Measurements from ENCODE around the gene DPYSL3. TPM values are rescaled to one million over a fixed set of nuclear protein-coding genes. Genes with fewer than 3 reads are reported as not detected.

DPYSL3 gene
- total RNA-seq, 1 experiment from 2014 or later, result 106 TPM

DNA sequence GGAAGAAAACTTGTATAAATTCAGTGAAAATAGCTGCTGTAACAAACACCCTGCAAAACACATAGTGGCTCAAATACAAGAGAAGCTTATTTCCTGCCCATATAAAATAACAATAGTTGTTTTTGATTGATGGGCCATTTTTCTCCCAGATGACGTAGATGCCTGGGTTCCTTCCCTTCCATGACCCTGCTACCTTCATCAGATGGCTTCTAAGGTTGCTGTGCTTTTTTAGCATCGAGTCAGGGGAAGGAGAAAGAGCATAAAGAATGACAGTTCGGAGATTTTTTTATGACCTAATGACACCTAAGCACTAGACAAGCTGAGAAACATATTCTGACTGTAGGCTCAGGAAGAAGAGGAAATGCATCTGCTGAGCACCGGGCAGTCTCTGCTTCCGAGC lies 34.7 kb upstream of the DPYSL3 start:
- POLR2A ChIA-PET, result no interaction called here
- no TSS peak for BruUV-seq (replicated peaks)

GRCh38 chr5:147539053-147539452 lies 29.2 kb upstream of the DPYSL3 start:
- no peaks in the 10 kb centered on the region for H3K9me3 ChIP-seq
- no peaks in the 10 kb centered on the region for H3K36me3 ChIP-seq (ENCODE audit: control insufficient read depth, insufficient read depth, low read length)
- no peaks in the 10 kb centered on the region for H3K9me3 Mint-ChIP-seq (ENCODE audit: unreplicated experiment)
- H3K4me1 Mint-ChIP-seq (ENCODE audit: low read depth, unreplicated experiment), result peaks cover 18% of the 10 kb centered on the region
- H3K27me3 ChIP-seq (replicated peaks; ENCODE audit: control insufficient read depth, insufficient read depth, low read length), result no peaks in the 10 kb centered on the region
- H3K4me3 Mint-ChIP-seq (ENCODE audit: unreplicated experiment), result no peak overlapping the region
- peaks cover 21% of the 10 kb centered on the region for H3K4me1 ChIP-seq
- CTCF ChIA-PET, result no interaction called here
- TF ChIP-seq, protein P1, sequence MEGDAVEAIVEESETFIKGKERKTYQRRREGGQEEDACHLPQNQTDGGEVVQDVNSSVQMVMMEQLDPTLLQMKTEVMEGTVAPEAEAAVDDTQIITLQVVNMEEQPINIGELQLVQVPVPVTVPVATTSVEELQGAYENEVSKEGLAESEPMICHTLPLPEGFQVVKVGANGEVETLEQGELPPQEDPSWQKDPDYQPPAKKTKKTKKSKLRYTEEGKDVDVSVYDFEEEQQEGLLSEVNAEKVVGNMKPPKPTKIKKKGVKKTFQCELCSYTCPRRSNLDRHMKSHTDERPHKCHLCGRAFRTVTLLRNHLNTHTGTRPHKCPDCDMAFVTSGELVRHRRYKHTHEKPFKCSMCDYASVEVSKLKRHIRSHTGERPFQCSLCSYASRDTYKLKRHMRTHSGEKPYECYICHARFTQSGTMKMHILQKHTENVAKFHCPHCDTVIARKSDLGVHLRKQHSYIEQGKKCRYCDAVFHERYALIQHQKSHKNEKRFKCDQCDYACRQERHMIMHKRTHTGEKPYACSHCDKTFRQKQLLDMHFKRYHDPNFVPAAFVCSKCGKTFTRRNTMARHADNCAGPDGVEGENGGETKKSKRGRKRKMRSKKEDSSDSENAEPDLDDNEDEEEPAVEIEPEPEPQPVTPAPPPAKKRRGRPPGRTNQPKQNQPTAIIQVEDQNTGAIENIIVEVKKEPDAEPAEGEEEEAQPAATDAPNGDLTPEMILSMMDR (IDR thresholded peaks at IDR 0.05; ENCODE audit: insufficient read depth in 1 of 2, low read depth in 1 of 2, low read length in 1 of 2, severe bottlenecking in 1 of 2, unreplicated experiment in 1 of 2), result no peak
- intact Hi-C loops (cut with micrococcal nuclease; ENCODE audit: unreplicated experiment), result no loop called here
- H3K4me3 ChIP-seq (ENCODE audit: low read depth, low read length), result no peak overlapping the region
- H3K36me3 Mint-ChIP-seq (ENCODE audit: insufficient read depth, unreplicated experiment), result no peaks in the 10 kb centered on the region
- BruUV-seq (replicated peaks), result no TSS peak
- no peak overlapping the region for H3K27ac Mint-ChIP-seq (ENCODE audit: unreplicated experiment)
- H3K27me3 Mint-ChIP-seq (ENCODE audit: insufficient read depth, unreplicated experiment), result no peaks in the 10 kb centered on the region
- DNase-seq, result no peak
- POLR2A ChIA-PET, result no interaction called here

More for the DNA sequence above, 34.7 kb upstream of the DPYSL3 start:
- H3K4me3 Mint-ChIP-seq (ENCODE audit: unreplicated experiment), result no peak overlapping the region
- intact Hi-C loops (cut with micrococcal nuclease; ENCODE audit: unreplicated experiment), result no loop called here
- TF ChIP-seq, protein P1 (IDR thresholded peaks at IDR 0.05; ENCODE audit: insufficient read depth in 1 of 2, low read depth in 1 of 2, low read length in 1 of 2, severe bottlenecking in 1 of 2, unreplicated experiment in 1 of 2), result no peak
- H3K4me1 ChIP-seq, result no peaks in the 10 kb centered on the region
- H3K27ac Mint-ChIP-seq (ENCODE audit: unreplicated experiment), result no peak overlapping the region
- CTCF ChIA-PET, result no interaction called here
- DNase-seq, result no peak
- H3K9me3 Mint-ChIP-seq (ENCODE audit: unreplicated experiment), result no peaks in the 10 kb centered on the region
- no peaks in the 10 kb centered on the region for H3K36me3 ChIP-seq (ENCODE audit: control insufficient read depth, insufficient read depth, low read length)
- H3K27me3 ChIP-seq (replicated peaks; ENCODE audit: control insufficient read depth, insufficient read depth, low read length), result no peaks in the 10 kb centered on the region; the same call in 1 of the 2 replicates
- no peak overlapping the region for H3K4me3 ChIP-seq (ENCODE audit: low read depth, low read length)
- H3K4me1 Mint-ChIP-seq (ENCODE audit: low read depth, unreplicated experiment), result no peaks in the 10 kb centered on the region
- H3K36me3 Mint-ChIP-seq (ENCODE audit: insufficient read depth, unreplicated experiment), result no peaks in the 10 kb centered on the region
- no peaks in the 10 kb centered on the region for H3K27me3 Mint-ChIP-seq (ENCODE audit: insufficient read depth, unreplicated experiment)
- no peaks in the 10 kb centered on the region for H3K9me3 ChIP-seq

DNA sequence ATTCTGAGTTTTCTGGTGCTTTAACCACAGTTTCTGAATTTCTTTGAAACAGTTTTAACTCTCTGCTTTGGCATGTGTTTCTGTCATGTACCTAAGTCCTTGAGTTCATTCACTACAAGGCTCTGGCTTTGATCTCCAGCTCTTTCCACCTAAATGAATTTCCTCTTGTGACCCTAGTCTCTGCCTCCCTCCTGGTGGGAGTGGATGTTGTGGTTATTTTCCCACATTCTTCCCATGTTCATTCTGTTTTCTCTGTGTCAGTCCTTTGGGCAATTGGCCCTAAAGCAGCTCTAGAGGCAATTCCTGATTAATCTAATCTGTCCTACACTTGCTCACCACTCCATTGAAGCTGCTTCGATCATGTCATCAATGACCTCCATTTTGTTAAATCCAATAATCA lies 28.4 kb upstream of the DPYSL3 start:
- ChIA-PET CTCF (no interaction called here), POLR2A (no interaction called here)
- BruUV-seq (replicated peaks), result no TSS peak
- no peaks in the 10 kb centered on the region for H3K36me3 Mint-ChIP-seq (ENCODE audit: insufficient read depth, unreplicated experiment)
- H3K27ac Mint-ChIP-seq (ENCODE audit: unreplicated experiment), result no peak overlapping the region
- TF ChIP-seq, protein P1 (IDR thresholded peaks at IDR 0.05; ENCODE audit: insufficient read depth in 1 of 2, low read depth in 1 of 2, low read length in 1 of 2, severe bottlenecking in 1 of 2, unreplicated experiment in 1 of 2), result no peak
- Histone ChIP-seq H3K4me3 (ENCODE audit: low read depth, low read length) (no peak overlapping the region), H3K9me3 (no peaks in the 10 kb centered on the region), H3K4me1 (peaks cover 21% of the 10 kb centered on the region), H3K36me3 (ENCODE audit: control insufficient read depth, insufficient read depth, low read length) (no peaks in the 10 kb centered on the region), H3K27me3 (replicated peaks; ENCODE audit: control insufficient read depth, insufficient read depth, low read length) (no peaks in the 10 kb centered on the region)
- intact Hi-C loops (cut with micrococcal nuclease; ENCODE audit: unreplicated experiment), result no loop called here
- H3K4me3 Mint-ChIP-seq (ENCODE audit: unreplicated experiment), result no peak overlapping the region
- no peaks in the 10 kb centered on the region for H3K27me3 Mint-ChIP-seq (ENCODE audit: insufficient read depth, unreplicated experiment)
- DNase-seq, result no peak
- no peaks in the 10 kb centered on the region for H3K9me3 Mint-ChIP-seq (ENCODE audit: unreplicated experiment)
- H3K4me1 Mint-ChIP-seq (ENCODE audit: low read depth, unreplicated experiment), result peaks cover 18% of the 10 kb centered on the region

All from Caco-2 (cell line).